SK-N-DZ (cell line): ENCODE data around the gene TNNC1.

Source experiments
- DNase-seq: peaks from one replicate; pipeline ENCODE4 v3.0.0-alpha.2; 2015; ENCODE audit warnings: low spot score

Gene TNNC1

GRCh38 chr3:52484680-52485461 lies 31.0 kb upstream of the TNNC1 start:
- DNase-seq, result no peak

- DNase-seq, result no peak
Observed at GRCh38 chr3:52483577-52484381, 29.9 kb upstream of the TNNC1 start.

GRCh38 chr3:52483081-52483480 lies 29.2 kb upstream of the TNNC1 start:
- no peak for DNase-seq

DNA sequence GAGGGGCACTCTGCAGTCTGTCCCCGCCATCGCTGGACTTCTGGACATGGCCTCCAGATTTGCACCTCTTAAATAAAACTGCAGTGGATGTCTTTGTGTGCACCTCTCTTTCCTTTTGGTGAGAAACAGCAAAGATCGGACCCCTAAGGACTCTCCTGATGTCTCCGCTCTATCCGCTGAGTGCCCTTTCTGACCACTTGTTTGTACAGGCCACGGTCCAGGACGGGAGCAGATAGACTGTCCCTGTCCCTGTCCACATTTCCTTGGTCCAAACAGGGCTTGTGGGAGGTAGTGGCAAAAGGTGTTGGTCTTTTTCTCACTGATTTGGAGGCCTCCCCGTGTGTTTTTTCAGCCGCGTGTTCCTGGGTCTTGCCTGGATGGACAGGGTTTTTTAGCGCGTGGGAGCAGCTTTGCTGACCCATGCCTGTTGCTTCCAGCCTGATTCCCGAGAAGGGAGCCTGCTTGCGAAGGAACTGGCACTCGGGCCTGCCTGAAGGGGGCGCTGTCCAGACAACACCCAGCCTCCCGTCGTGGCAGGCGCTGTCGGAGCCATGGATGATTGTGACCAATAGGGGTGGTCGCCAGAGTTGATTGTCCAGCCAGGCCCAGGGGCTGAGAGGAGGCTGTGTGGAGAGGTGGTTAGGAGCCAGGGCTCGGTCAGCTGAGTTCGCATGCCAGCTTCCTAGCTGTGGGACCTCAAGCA lies 28.1 kb upstream of the TNNC1 start:
- DNase-seq, result no peak

DNA sequence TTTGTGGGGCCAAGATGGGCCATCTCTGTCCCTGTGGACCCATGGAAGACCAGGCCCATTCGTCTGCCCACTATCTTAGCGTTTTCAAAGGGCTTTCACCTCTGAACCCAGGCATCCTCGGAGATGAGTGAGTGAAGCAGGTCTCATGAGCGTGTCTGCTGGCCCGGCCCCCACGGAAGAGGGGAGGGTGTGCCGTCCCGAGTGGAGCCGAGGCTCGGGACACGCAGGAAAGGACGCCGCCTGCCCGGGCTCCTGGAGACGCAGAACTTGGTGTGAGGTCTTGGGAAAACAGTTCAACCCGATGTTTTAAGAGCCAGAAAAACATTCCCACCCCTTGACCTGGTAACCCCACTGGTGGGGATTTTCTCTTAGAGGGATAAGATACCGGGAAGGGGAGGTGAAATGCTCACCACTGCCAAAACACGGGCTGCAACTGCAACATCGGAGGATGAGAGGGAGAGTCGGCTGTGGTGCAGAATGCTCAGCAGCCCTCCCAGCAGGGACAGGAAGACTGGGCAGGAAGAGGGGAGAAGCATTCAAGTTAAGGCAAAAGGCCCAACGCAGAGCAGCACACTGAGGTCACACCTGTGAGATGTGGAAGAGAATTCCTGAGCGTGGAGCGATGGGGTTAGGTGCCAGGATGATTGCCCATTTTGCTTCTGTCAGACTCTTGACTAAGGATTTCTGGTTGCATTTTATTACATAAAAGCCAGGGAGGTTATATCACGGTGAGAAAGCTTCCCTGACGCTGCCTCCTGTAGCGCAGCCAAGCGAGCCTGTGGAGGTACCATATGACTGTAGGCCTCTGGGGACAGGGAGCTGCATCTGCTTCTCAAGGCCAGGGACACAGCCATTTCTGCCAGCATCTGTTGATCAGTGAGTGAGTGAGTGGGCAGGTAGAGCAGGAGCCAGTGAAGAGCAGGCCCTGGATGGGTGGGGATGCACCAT lies 27.2 kb upstream of the TNNC1 start:
- DNase-seq, result no peak

DNA sequence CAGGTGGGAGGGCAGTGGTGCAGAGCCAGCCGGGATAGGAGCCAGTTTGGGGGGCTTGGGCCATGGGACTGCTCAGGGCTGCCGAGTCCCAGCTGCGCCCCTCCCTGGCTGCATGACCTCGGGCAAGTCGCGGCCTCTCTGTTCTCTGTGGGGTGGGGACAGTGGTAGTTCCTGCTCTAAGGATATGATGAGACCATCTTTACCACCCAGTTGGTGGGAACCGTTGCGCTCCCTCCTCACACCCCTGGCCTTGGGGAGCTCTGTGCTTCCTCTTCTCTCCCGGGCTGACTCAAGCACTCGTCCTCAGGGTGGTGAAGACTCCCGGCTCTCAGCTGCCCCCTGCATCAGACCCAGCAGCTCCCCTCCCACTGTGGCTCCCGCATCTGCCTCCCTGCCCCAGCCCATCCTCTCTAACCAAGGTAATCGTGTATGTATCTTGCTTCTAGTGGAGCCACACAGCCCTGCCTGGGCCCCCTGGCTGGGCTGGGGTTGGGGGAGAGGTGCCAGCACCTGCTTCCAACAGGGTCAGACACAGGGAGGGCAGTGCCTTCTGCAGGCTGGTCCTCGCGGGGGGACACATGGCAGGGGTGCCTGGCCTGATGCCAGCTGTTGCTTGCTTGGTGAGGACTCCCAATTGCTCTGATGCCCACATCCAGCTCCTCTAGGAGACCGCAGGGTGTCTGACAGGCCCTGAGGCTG lies 26.2 kb upstream of the TNNC1 start:
- no peak for DNase-seq

DNA sequence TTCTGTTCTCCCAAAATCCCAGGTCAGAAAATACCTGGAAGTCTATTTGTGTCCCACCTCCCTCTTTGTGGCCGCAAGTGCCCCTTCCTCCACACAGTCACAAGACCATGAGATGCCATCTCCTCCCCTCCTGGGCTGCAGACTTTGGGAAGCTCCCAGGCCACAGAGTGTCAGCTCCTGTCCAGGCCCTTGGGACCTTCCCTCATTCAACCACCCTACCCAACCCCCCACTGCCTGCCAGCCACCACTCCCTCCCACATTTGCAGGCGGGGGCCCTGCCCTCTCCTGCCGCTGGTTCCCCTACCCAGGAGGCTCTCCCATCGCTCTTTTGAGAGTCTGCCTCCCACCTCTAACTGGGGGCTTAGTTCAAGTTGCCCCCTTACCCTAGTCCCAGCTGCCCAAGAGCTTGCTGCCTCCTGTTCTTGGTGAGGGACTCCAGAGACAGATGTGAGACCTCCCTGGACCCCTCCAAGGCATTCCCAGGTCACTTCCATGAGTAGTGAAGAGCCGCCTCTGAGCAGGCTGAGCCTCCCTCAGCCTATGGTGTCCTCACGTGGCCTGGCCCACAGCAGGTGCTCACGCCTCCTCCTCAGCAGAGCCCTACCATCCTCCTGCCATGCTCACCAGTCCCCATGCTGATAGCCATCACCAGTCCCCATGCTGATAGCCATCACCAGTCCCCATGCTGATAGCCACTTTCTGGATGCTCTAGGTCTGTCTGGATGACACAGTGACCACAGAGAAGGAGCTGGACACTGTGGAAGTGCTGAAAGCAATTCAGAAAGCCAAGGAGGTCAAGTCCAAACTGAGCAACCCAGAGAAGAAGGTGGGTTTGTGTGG lies 25.4 kb upstream of the TNNC1 start:
- peak; percentile 42 for DNase-seq

GRCh38 chr3:52477796-52478095 lies 23.9 kb upstream of the TNNC1 start:
- no peak for DNase-seq

DNA sequence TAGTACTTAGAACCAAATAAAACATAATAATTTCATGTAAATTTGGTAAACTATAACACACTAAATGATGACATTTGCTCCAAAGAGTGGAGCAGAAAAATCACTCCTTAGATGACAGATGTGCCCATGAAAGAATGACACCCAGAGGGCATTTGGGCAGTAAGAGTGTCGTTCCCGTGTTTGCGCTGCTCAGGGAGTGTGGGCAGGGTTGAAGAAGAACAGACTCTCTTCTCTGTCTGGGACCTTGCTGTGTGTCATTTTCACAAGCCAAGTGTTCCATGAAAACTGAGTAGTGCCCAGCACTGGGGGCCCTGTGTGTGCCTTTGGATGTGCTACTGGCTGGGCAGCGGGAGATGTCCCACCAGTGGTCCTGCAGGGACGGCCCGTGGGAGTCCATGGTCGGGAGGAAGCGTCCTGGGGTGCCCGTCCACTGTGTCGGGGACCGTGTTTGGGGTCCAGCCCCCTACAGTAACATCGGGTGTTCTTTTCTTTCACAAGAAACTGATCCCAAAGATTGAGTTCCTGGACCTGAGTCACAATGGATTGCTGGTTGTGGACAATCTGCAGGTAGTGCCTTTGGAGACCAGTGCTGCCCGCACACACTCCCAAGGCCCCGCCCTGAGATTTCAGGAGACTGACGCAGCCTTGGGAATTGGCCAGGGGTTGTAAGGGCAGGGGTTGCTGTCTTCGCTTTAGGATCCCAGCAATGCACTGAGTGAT lies 23.4 kb upstream of the TNNC1 start:
- DNase-seq, result no peak

DNA sequence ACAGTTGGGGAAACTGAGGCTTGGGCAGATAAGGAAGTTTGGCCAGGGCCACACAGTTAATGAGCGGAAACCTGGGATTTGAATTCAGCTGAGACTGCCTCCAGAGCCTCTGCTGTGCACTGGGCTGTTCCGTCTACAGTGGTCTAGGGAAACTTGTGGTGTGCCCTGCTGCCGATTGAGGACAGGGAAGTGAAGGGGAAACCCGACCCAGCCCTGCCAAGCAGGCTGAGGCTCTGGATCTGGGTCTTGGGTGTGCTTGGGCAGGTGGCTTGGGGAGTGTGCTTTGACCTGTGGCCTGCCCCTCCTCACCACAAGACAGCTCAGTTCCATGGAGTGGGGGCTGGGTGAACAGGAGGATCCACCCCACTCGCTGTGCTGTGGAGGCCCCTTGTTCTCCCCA lies 19.2 kb upstream of the TNNC1 start:
- DNase-seq, result no peak

DNA sequence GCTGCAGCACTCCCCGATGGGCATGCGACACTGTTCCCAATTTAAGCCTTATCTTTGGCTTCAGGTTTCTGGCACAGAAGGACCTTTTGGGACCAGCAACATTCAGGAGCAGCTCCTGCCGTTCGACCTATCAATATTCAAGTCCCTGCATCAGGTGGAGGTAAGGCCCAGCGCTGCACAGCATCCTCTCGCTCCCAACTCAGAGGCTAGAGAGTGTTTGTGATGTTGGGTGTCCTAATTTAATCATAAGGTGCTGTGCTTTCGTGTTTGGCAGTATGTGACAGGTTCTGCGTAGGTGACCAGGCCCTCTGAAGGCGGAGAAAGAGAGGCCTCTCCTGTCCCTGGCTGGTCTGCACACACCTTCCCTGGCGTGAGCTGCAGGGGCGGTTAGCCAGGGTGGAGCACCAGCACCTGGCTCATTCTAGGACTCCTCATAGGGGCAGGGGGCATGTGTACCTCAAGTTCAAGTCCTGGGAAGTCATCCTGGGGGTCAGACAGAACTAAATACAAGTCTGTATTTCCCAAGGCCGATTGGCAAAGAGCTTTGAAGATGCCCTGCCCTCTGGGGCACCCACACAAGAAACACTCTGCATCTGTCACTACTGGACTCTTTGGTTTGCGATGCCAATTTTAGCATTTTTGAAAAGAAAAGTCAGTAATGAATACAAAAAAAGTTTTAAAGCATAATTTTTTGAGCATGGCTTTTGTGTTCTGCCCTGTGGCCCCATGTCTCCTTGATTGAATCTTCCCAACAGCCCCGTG lies 18.6 kb upstream of the TNNC1 start:
- DNase-seq, result no peak

- no peak for DNase-seq
Observed at GRCh38 chr3:52471371-52472238, 17.8 kb upstream of the TNNC1 start.

GRCh38 chr3:52470920-52471319 lies 17.1 kb upstream of the TNNC1 start:
- DNase-seq, result no peak

- no peak for DNase-seq
Observed at GRCh38 chr3:52469001-52469400, 15.2 kb upstream of the TNNC1 start.

DNA sequence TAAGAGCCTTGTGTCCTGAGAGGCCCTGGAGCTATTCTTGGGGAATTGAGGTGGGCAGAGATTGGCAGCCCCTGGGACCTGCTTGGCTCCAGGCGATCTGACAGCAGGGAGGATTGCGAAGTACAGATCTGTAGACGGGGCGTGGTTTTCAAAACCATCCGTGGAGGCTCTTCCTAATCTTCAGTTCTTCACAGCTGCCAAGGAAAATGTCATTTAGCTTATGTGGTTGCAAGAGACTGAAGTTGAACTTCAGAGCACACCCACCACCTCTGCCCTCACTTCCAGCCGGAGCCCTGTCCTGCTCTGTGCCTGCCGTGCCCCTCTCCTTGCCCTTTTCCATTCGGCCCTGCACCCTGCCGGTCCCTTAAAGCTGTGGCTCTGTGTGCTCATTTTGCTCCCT lies 14.5 kb upstream of the TNNC1 start:
- DNase-seq, result no peak

DNA sequence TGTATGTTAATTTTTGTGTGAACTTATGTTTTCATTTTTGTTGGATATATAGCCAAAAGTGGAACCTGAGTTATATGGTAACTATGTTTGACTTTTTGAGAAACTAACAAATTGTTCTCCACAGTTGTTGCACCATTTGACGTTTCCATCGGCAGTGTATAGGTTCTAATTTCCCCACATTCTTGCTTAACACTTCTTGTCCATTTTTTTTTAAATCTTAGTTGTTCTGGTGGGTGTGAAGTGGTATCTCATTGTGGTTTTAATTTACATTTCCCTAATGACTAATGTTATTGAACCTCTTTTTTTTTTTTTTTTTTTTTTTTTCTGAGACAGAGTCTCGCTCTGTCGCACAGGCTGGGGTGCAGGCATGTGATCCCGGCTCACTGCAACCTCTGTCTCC lies 9.6 kb upstream of the TNNC1 start:
- DNase-seq, result no peak

- DNase-seq, result no peak
Observed at GRCh38 chr3:52461874-52462273, 8.0 kb upstream of the TNNC1 start.
